ENCODE data around the gene TNS2.

- TF ChIP-seq CTCF (conservative IDR thresholded peaks at IDR 0.05 in 1 of 2, IDR thresholded peaks at IDR 0.05 in 1 of 2; ENCODE audit: extremely low read depth in 1 of 2, insufficient read depth in 1 of 2, low read depth in 1 of 2, low read length in 2 of 2), result no peak
- TF ChIP-seq EZH2 (IDR thresholded peaks at IDR 0.05; ENCODE audit: borderline replicate concordance, low read length), result no peak
Observed at GRCh38 chr12:53101931-53102781, 52.3 kb downstream of the TNS2 start.

Measured in mammary epithelial cell (primary cell).